ENCODE measurements around the gene ZNF577. TPM values are rescaled to one million over a fixed set of nuclear protein-coding genes. Genes with fewer than 3 reads are reported as not detected.

Gene ZNF577
- total RNA-seq, result 9.1 and 14.0 TPM in 2 replicates

DNA sequence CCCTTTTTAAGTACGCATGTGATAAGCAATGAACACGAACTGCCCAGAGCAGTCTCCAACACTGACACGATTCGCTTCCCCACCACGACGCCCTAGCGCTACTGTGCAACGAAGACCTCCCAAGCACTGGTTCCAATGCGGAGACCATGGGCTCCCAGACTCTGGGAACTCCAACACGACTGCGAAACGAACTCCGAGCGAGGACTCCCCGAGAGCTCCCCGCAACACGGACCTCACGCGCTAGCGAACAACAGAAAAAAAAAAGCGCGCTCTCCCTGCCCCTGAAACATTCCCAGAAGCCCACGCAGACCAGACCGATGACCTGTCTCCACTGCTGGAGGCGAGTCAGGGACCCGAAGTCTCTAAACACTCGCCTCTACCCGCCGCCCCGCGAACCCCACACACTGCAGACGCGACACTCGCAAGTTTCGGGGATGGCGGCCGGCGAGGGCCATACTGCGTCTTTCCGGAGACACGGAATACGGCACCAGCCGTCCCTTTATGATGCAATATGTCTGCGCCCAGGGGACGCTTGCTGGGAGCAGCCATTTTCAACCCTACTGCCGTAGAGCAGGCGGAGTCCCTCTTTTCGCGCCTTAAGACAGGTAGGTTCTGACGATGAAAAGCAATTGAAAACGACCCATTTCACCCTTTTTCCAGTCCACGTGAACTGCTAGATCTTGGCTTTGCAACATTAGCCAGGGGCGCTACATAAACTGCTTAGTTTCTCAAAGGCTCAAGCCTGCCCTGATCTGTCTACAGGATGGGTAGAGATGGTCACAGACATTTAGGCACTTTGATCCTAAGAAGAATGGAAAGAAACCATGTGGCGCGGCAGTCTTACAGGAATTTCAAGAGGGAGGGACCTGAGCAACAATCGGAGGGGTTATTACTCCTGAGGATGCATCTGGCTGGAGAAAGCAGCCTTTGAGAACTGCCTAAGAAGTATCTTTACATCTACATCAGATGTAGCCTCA is at the start of gene ZNF577:
Gene ZNF577 (minus strand): TSS at position 430 of the 977 bp plus-strand sequence. CDS start 7,569 bp downstream, outside the sequence.

DNA sequence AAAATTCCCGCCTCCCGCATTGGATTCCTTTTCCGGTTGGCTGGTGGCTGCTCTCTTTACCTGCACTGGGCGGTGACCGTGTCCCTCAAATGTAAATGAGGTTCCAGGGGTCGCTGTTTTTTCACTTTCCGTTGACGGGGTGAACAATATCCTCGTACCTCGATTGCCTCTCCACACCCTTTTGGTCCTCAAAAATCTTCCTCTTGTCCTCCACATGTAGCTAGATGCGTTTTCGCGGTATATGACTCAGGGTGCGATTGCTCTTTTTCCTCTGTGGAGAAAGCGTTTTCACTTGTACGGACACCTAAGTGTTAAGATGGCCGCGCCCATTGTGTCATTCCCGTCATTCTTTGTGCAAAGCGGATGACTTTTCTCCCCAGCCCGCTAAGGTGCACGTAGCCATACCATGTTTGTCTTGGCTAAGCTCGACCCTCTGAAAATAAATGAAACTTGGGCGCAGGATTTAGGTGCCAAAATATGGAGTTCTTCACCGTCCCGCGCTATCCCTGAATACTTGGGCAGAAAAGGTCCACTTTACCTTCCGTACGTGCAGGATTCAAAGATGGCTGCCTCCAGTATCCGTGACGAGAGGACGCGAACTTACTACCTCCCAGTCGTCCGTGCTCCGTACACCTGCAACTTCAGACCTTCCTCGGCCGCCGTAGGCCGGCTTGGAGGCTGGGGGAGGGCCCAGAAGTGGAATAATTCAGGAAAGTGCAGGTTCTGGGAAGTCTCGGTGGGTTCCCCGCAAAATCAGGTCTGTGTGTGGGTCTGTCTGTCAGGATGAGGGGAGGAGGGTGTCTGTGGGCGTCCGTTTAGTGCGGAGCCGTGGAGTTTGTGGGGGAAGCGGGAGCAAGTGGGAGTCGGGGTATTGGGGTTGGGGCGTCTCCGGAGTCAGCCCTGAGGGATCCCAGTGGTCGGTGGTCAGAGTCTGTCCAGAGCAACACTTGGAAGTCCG is 39.3 kb upstream of the ZNF577 start, which contains the start of gene ZNF613:
Gene ZNF613 (plus strand): TSS at position 689 of the 958 bp plus-strand sequence. CDS start 8,749 bp downstream, outside the sequence.

DNA sequence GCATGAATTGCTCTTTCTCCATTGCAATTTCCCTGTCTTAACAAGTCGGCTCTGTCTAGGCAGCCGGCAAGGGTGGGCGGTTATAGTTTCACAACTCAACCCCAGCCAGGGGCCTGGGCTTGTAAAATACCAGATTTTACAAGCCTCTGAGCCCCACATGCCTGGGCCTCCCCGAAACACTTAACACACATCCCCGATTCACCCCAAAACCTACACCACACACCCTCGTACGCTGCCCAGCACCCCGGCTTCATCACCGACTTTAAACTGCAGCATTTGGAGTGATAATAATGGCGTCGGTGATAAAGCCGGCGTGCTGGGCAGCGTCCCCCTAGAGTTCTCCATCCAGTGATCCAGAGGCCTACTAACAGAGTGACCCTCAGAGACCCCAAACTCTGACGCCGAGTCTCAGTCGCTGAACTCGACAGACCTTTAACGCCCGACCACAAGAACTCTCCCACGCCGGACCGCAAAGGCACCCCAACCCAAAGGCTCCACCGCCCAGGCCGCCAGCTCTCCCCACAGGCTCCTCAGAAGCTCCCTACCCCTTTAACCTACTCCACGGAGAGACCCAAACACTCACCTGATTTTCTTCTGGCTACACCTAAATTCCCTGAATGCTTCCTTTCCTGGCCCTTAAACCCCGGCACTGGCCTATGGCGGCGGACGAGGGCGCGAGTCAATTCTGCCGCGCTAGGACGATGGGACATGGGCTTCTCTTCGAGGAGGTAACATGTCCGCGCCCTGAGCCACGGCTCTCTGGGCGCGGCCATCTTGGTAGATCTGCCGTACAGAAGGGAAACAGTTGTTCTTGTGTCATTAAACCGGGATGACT is 16.8 kb upstream of the ZNF577 start, which contains the start of gene ZNF649:
Gene ZNF649 (minus strand): TSS at position 687 of the 835 bp plus-strand sequence. CDS start 4,910 bp downstream, outside the sequence.

Other genes starting within 250 kb of the ZNF577 start
- gene SIGLEC14, start 241.1 kb downstream of the ZNF577 start, total RNA-seq, result not detected in 2 replicates
- 5.2 and 11.0 TPM in 2 replicates for gene SPACA6, start 194.6 kb downstream of the ZNF577 start, total RNA-seq
- gene HAS1, start 164.0 kb downstream of the ZNF577 start, total RNA-seq, result 10.4 and 33.9 TPM in 2 replicates
- 1.6 and 1.8 TPM in 2 replicates for gene FPR1, start 136.1 kb downstream of the ZNF577 start, total RNA-seq
- 0.05 and 0.30 TPM in 2 replicates for gene FPR2, start 126.8 kb downstream of the ZNF577 start, total RNA-seq
- gene FPR3, start 92.8 kb downstream of the ZNF577 start, total RNA-seq, result under 0.01 and 0.88 TPM in 2 replicates
- 8.9 and 9.7 TPM in 2 replicates for gene ZNF649, start 17.1 kb upstream of the ZNF577 start, total RNA-seq
- 8.0 and 8.4 TPM in 2 replicates for gene ZNF613, start 39.5 kb upstream of the ZNF577 start, total RNA-seq
- gene ZNF350, start 98.9 kb upstream of the ZNF577 start, total RNA-seq, result 7.7 and 8.3 TPM in 2 replicates
- 12.5 and 13.3 TPM in 2 replicates for gene ZNF615, start 120.3 kb upstream of the ZNF577 start, total RNA-seq
- gene ZNF614, start 140.4 kb upstream of the ZNF577 start, total RNA-seq, result 10.1 and 11.5 TPM in 2 replicates
- gene ZNF432, start 160.9 kb upstream of the ZNF577 start, total RNA-seq, result 14.0 and 21.8 TPM in 2 replicates
- gene ZNF841, start 207.8 kb upstream of the ZNF577 start, total RNA-seq, result 31.5 and 40.3 TPM in 2 replicates

Data from smooth muscle cell of the umbilical artery (primary cell).